HCT116 (cell line): ENCODE results near the gene CYP24A1. TPM values are rescaled to one million over a fixed set of nuclear protein-coding genes. Genes with fewer than 3 reads are reported as not detected.

Experiments used
- ATAC-seq: fragments of 200-7000 bp; cut with Tn5 transposase; 2 replicates; pipeline ENCODE4 v1.9.1; 2020; ENCODE audit warnings: mild to moderate bottlenecking, moderate library complexity
- BruUV-seq: library from RNA; stranded (reverse); fragments of 400-500 nt; replicated peaks from 2 replicates; lab custom pipeline; 2021; lab: Mats Ljungman, UMichigan
- CTCF ChIA-PET: fragments of 300-600 bp; sonication (Branson Sonifier 250); formaldehyde crosslinking; loops from one replicate; lab custom pipeline; 2021; ENCODE audit warnings: antibody characterized with exemption; lab: Charles Lee
- POLR2A ChIA-PET: fragments of 300-600, 350-600 bp; sonication (Branson Sonifier 250); formaldehyde crosslinking; loops from one replicate; lab custom pipeline; 2021; ENCODE audit warnings: antibody characterized with exemption; lab: Charles Lee
- RAD21 ChIA-PET, 2 experiments: fragments of 300-600 bp; sonication (Branson Sonifier 250); formaldehyde crosslinking; loops; one replicate each; lab custom pipeline; 2023; ENCODE audit warnings: low total read pairs in 2 of 2; ENCODE audit not compliant: uncharacterized antibody in 2 of 2, unreplicated experiment in 2 of 2, low non-redundant PET in 1 of 2; lab: Charles Lee
- DNase-seq: peaks from one replicate; pipeline ENCODE4 v3.0.0-alpha.2; 2010; ENCODE audit warnings: low read depth, low spot score
- H2AFZ ChIP-seq: fragments of 200-600 bp; shearing (Covaris generic), sonication (generic); 2 replicates; pipeline ENCODE4 v1.6.1; 2017; ENCODE audit warnings: low read depth, mixed run types, mixed read lengths, antibody characterized with exemption, low read length; ENCODE audit not compliant: poor library complexity, severe bottlenecking
- H3K27ac ChIP-seq: 2 replicates; pipeline ENCODE4 v1.5.1; 2012; ENCODE audit warnings: low read depth, low read length
- H3K27me3 ChIP-seq: fragments of 200-600 bp; sonication (generic); 2 replicates; pipeline ENCODE4 v1.6.1; 2016; ENCODE audit warnings: mixed run types, low read length, mixed read lengths; ENCODE audit not compliant: insufficient read depth
- H3K36me3 ChIP-seq, 2 experiments: fragments of 200-500 bp in 1 of 2; fragments of 200-600 bp in 1 of 2; sonication (Bioruptor generic) in 1 of 2; sonication (generic) in 1 of 2; 2 replicates each; pipeline versions ENCODE4 v1.5.1 to v1.6.1; 2014 to 2016; ENCODE audit warnings: low read length in 2 of 2, inconsistent platforms in 1 of 2, mixed read lengths in 1 of 2, mixed run types in 1 of 2; ENCODE audit not compliant: insufficient read depth in 2 of 2, control insufficient read depth in 1 of 2
- H3K4me1 ChIP-seq, 2 experiments: fragments of 200-600 bp in 1 of 2; sonication (generic) in 1 of 2; 2 replicates each; pipeline versions ENCODE4 v1.5.1 to v1.6.1; 2012 to 2017; ENCODE audit warnings: low read length in 2 of 2, inconsistent platforms in 1 of 2, mild to moderate bottlenecking in 1 of 2, mixed read lengths in 1 of 2, mixed run types in 1 of 2, moderate library complexity in 1 of 2; ENCODE audit not compliant: insufficient read depth in 2 of 2, control insufficient read depth in 1 of 2
- H3K4me2 ChIP-seq: fragments of 200-600 bp; sonication (generic); 2 replicates; pipeline ENCODE4 v1.6.1; 2017; ENCODE audit warnings: mixed run types, low read length, mixed read lengths
- H3K4me3 ChIP-seq, 2 experiments: fragments of 200-600 bp in 1 of 2; sonication (generic) in 1 of 2; replicated peaks in 1 of 2; 2 replicates each; pipeline ENCODE4 v1.5.1; 2011 to 2016; ENCODE audit warnings: low read length in 2 of 2, control low read depth in 1 of 2, low read depth in 1 of 2, mild to moderate bottlenecking in 1 of 2, mixed read lengths in 1 of 2, mixed run types in 1 of 2
- H3K79me2 ChIP-seq: fragments of 200-600 bp; sonication (generic); 2 replicates; pipeline ENCODE4 v1.6.1; 2017; ENCODE audit warnings: mild to moderate bottlenecking, mixed run types, low read length, moderate library complexity, mixed read lengths; ENCODE audit not compliant: insufficient read depth
- H3K9ac ChIP-seq: fragments of 200-600 bp; sonication (generic); 2 replicates; pipeline ENCODE4 v1.6.1; 2016; ENCODE audit warnings: low read length, mixed read lengths
- H3K9me2 ChIP-seq: fragments of 200-600 bp; sonication (generic), shearing (Covaris generic); 2 replicates; pipeline ENCODE4 v1.6.1; 2017; ENCODE audit warnings: mixed run types, mild to moderate bottlenecking, moderate library complexity; ENCODE audit not compliant: insufficient read depth
- H3K9me3 ChIP-seq, 2 experiments: fragments of 200-500 bp in 1 of 2; fragments of 200-600 bp in 1 of 2; sonication (Bioruptor generic) in 1 of 2; sonication (generic) in 1 of 2; 2 replicates each; pipeline ENCODE4 v1.6.1; 2014 to 2017; ENCODE audit warnings: low read length in 2 of 2, mixed read lengths in 2 of 2, inconsistent platforms in 1 of 2, low read depth in 1 of 2, mild to moderate bottlenecking in 1 of 2, mixed run types in 1 of 2, moderate library complexity in 1 of 2; ENCODE audit not compliant: control insufficient read depth in 1 of 2, insufficient read depth in 1 of 2
- H4K20me1 ChIP-seq: fragments of 200-600 bp; sonication (generic), shearing (Covaris generic); 2 replicates; pipeline ENCODE4 v1.6.1; 2017; ENCODE audit warnings: mixed run types, mild to moderate bottlenecking, moderate library complexity; ENCODE audit not compliant: insufficient read depth
- CBX3 ChIP-seq: IDR thresholded peaks from 2 replicates; pipeline ENCODE4 v1.6.1; 2012; ENCODE audit warnings: low read depth
- EGR1 ChIP-seq: IDR thresholded peaks from 2 replicates; pipeline ENCODE4 v1.6.1; 2012; ENCODE audit warnings: low read depth
- ELF1 ChIP-seq: IDR thresholded peaks from 2 replicates; pipeline ENCODE4 v1.6.1; 2012; ENCODE audit warnings: low read depth, borderline replicate concordance
- EZH2phosphoT487 ChIP-seq: fragments of 200-600 bp; IDR thresholded peaks from 2 replicates; pipeline ENCODE4 v1.6.1; 2018; ENCODE audit warnings: antibody characterized with exemption, borderline replicate concordance
- FOSL1 ChIP-seq: IDR thresholded peaks from 2 replicates; pipeline ENCODE4 v1.6.1; 2012; ENCODE audit warnings: low read depth
- JUND ChIP-seq: IDR thresholded peaks from 2 replicates; pipeline ENCODE4 v1.6.1; 2012
- POLR2AphosphoS5 ChIP-seq: IDR thresholded peaks from 2 replicates; pipeline ENCODE4 v1.6.1; 2011; ENCODE audit warnings: mild to moderate bottlenecking, low read depth, low read length, moderate library complexity
- RAD21 ChIP-seq: IDR thresholded peaks from 2 replicates; pipeline ENCODE4 v1.6.1; 2012; ENCODE audit warnings: low read depth, mild to moderate bottlenecking
- SP1 ChIP-seq: IDR thresholded peaks from 2 replicates; pipeline ENCODE4 v1.6.1; 2012; ENCODE audit warnings: low read depth
- SRF ChIP-seq: IDR thresholded peaks from 2 replicates; pipeline ENCODE4 v1.6.1; 2012; ENCODE audit warnings: low read depth
- TCF7L2 ChIP-seq: IDR thresholded peaks from 2 replicates; pipeline ENCODE4 v1.7.0; 2011; ENCODE audit warnings: borderline replicate concordance, inconsistent platforms; ENCODE audit not compliant: insufficient read depth, insufficient read length; ENCODE audit errors: extremely low read depth
- ZNF274 ChIP-seq: fragments of 200-500 bp; sonication (Bioruptor generic); IDR thresholded peaks from 2 replicates; pipeline ENCODE4 v1.6.1; 2014; ENCODE audit warnings: mild to moderate bottlenecking, low read depth, low read length, inconsistent platforms
- intact Hi-C: fragments of 100-400 bp; cut with micrococcal nuclease; formaldehyde crosslinking; loops from 2 replicates; pipeline ENCODE4 v1.10.0; 2022
- total RNA-seq: library from RNA; stranded (reverse); gene quantifications from one replicate; pipeline ENCODE4 v1.2.1, GENCODE V29; 2021; ENCODE audit not compliant: unreplicated experiment
- TF ChIP-seq, protein P1 (sequence below), 3 experiments: fragments of 200-600 bp in 1 of 3; sonication (generic) in 1 of 3; IDR thresholded peaks in 2 of 3; conservative IDR thresholded peaks in 1 of 3; 2 replicates each; pipeline ENCODE4 v1.5.1; 2012 to 2017; ENCODE audit warnings: low read depth in 2 of 3, low read length in 2 of 3, antibody characterized with exemption in 1 of 3, borderline replicate concordance in 1 of 3, control low read depth in 1 of 3, mild to moderate bottlenecking in 1 of 3, mixed read lengths in 1 of 3, mixed run types in 1 of 3, moderate library complexity in 1 of 3; ENCODE audit not compliant: insufficient read depth in 1 of 3
- TF ChIP-seq, protein P2 (sequence below): IDR thresholded peaks from 2 replicates; pipeline ENCODE4 v1.6.1; 2012; ENCODE audit warnings: low read depth

Gene CYP24A1
- total RNA-seq, 1 experiment from 2014 or later: 267 TPM

DNA sequence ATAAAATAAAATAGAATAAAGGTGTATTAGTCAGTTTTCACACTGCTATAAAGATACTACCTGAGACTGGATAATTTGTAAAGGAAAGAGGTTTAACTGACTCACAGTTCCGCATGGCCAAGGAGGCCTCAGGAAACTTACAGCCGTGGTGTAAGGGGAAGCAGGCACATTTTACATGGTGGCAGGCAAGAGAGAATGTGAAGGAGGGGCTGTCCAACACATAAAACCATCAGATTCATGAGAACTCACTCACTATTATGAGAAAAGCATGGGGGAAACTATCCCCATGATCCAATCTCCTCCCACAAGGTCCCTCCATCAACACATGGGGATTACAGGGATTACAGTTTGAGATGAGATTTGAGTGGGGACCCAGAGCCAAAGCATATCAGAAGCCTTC, 62.3 kb downstream of the CYP24A1 start (continued):
- TF ChIP-seq EGR1 (no peak), CBX3 (no peak)

DNA sequence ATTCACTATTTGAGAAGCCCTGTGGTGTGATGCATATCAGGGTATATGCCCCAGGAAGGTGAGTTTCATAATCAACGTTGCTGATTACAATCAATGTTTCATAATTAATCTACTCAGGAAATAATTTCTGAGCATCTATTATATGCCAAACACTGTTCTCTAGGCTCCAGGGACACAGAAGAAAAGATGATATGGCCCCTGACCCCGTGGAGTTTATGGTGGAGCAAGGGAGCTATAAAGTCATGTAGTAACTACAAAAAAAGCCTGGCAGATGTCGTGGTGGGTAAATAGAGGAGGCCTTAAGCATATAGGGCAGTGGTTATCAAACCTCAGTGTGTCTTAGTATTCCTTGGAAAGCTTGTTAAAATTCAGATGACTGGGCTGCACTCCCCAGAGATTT, 63.3 kb downstream of the CYP24A1 start:
- Histone ChIP-seq H4K20me1 (no peaks in the 10 kb centered on the region), H3K4me3 (no peak overlapping the region), H3K4me1 (peaks cover 23 to 39% of the 10 kb centered on the region in 2 experiments), H3K27ac (no peak overlapping the region), H2AFZ (no peak overlapping the region), H3K9ac (no peak overlapping the region), H3K4me2 (no peak overlapping the region), H3K9me3 (no peaks in the 10 kb centered on the region; a peak in 1 of 4 replicates), H3K36me3 (no peaks in the 10 kb centered on the region; a peak in 1 of 4 replicates)
- no peak for DNase-seq
- intact Hi-C loops: no loop called here
- RAD21 ChIA-PET: no interaction called here
- POLR2A ChIA-PET: interaction anchor here (1.0 kb wide), 1 partner anchor 55 kb away, joined by 3 read pairs; no protein-coding TSS in a partner anchor
- TF ChIP-seq ZNF274 (no peak), RAD21 (no peak), EZH2phosphoT487 (no peak), EGR1 (no peak), SP1 (no peak)
- TF ChIP-seq, all 23 proteins: peak for 0
- BruUV-seq: no TSS peak
- Histone ChIP-seq H3K9me2 (no peaks in the 10 kb centered on the region), H3K27me3 (no peaks in the 10 kb centered on the region), H3K79me2 (no peaks in the 10 kb centered on the region)
- ATAC-seq: no peak
- CTCF ChIA-PET: no interaction called here

DNA sequence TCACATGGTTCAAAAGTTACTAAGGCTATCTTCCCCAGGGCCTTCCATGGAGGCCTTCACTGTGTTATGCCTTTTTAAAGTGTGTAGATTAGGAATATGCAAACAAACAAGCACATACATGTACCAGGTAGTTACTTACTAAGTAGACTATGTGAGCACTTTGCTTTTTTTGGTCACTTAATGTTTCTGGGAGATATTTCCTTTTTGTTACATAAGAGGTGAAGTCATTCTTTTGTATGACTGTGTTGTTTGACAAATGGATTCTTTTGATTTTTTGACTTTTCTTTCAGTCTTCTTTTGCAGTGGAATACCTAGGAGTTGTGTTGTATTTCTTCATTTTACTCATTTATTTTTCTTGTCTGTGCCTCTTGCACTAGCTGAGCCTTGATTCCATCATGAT, 63.7 kb downstream of the CYP24A1 start:
- Histone ChIP-seq H4K20me1 (no peaks in the 10 kb centered on the region), H3K36me3 (no peaks in the 10 kb centered on the region; a peak in 1 of 4 replicates), H3K9ac (no peak overlapping the region), H2AFZ (no peak overlapping the region), H3K4me3 (no peak overlapping the region), H3K79me2 (no peaks in the 10 kb centered on the region), H3K27me3 (no peaks in the 10 kb centered on the region), H3K9me2 (no peaks in the 10 kb centered on the region), H3K9me3 (no peaks in the 10 kb centered on the region; a peak in 1 of 4 replicates), H3K27ac (no peak overlapping the region), H3K4me2 (no peak overlapping the region), H3K4me1 (peaks cover 22 to 38% of the 10 kb centered on the region in 2 experiments)
- ATAC-seq (no peak), DNase-seq (no peak)
- ChIA-PET RAD21 (no interaction called here), POLR2A (interaction anchor here (1.0 to 1.5 kb wide), 2 partner anchors 13 to 55 kb away, joined by 3 to 5 read pairs; no protein-coding TSS in a partner anchor), CTCF (interaction anchor here (1.4 kb wide), 1 partner anchor 90 kb away, joined by 4 read pairs; no protein-coding TSS in a partner anchor)
- intact Hi-C loops: no loop called here
- no TSS peak for BruUV-seq
- TF ChIP-seq EZH2phosphoT487 (no peak), RAD21 (no peak), TCF7L2 (no peak), JUND (no peak), ELF1 (no peak), ZNF274 (no peak), SRF (no peak), FOSL1 (no peak), POLR2AphosphoS5 (no peak)
- TF ChIP-seq, protein P1, sequence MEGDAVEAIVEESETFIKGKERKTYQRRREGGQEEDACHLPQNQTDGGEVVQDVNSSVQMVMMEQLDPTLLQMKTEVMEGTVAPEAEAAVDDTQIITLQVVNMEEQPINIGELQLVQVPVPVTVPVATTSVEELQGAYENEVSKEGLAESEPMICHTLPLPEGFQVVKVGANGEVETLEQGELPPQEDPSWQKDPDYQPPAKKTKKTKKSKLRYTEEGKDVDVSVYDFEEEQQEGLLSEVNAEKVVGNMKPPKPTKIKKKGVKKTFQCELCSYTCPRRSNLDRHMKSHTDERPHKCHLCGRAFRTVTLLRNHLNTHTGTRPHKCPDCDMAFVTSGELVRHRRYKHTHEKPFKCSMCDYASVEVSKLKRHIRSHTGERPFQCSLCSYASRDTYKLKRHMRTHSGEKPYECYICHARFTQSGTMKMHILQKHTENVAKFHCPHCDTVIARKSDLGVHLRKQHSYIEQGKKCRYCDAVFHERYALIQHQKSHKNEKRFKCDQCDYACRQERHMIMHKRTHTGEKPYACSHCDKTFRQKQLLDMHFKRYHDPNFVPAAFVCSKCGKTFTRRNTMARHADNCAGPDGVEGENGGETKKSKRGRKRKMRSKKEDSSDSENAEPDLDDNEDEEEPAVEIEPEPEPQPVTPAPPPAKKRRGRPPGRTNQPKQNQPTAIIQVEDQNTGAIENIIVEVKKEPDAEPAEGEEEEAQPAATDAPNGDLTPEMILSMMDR (IDR thresholded peaks at IDR 0.05 in 2 of 3, conservative IDR thresholded peaks at IDR 0.05 in 1 of 3; ENCODE audit: borderline replicate concordance in 1 of 3, insufficient read depth in 1 of 3, low read depth in 2 of 3, low read length in 2 of 3): no peak
- TF ChIP-seq, protein P2, sequence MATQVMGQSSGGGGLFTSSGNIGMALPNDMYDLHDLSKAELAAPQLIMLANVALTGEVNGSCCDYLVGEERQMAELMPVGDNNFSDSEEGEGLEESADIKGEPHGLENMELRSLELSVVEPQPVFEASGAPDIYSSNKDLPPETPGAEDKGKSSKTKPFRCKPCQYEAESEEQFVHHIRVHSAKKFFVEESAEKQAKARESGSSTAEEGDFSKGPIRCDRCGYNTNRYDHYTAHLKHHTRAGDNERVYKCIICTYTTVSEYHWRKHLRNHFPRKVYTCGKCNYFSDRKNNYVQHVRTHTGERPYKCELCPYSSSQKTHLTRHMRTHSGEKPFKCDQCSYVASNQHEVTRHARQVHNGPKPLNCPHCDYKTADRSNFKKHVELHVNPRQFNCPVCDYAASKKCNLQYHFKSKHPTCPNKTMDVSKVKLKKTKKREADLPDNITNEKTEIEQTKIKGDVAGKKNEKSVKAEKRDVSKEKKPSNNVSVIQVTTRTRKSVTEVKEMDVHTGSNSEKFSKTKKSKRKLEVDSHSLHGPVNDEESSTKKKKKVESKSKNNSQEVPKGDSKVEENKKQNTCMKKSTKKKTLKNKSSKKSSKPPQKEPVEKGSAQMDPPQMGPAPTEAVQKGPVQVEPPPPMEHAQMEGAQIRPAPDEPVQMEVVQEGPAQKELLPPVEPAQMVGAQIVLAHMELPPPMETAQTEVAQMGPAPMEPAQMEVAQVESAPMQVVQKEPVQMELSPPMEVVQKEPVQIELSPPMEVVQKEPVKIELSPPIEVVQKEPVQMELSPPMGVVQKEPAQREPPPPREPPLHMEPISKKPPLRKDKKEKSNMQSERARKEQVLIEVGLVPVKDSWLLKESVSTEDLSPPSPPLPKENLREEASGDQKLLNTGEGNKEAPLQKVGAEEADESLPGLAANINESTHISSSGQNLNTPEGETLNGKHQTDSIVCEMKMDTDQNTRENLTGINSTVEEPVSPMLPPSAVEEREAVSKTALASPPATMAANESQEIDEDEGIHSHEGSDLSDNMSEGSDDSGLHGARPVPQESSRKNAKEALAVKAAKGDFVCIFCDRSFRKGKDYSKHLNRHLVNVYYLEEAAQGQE: no peak
